Measurements from ENCODE around the gene GABRP.
"Not testable (repeated sequence)": the region's sequence is repeated elsewhere in the genome, so short reads cannot be mapped to it uniquely, and the experiment has no call there.

Gene GABRP, protein sequence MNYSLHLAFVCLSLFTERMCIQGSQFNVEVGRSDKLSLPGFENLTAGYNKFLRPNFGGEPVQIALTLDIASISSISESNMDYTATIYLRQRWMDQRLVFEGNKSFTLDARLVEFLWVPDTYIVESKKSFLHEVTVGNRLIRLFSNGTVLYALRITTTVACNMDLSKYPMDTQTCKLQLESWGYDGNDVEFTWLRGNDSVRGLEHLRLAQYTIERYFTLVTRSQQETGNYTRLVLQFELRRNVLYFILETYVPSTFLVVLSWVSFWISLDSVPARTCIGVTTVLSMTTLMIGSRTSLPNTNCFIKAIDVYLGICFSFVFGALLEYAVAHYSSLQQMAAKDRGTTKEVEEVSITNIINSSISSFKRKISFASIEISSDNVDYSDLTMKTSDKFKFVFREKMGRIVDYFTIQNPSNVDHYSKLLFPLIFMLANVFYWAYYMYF

DNA sequence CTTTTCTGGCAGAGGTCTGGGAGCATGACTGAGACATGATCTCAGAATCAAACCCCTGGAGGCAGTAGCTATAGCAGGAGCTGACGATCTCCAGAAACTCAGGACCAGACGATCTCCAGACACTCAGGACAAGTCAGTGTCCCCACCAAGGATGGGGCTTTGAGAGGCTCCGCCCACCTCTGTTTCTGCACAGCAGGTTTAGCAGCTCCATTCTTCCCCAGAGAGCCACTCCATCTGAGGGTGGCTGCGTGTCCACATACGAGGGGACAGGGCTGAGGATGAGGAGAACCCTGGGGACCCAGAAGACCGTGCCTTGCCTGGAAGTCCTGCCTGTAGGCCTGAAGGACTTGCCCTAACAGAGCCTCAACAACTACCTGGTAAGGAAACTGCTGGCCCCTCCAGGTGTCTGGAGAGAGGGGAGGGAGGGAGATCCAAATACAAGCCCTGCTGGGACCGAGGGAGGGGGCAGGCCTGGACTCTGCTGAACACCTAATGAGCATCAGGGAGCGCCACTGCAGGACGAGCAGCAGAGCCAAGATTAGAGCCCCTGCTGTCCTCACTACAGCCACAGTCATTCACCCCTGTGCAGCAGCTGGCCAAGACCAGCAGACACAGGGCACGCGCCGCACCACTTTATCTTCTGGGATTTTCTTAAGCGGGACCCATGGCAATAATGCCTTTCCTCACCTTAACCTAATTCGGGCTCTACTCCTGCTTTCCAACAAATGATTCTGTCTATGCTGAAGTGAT, at the start of gene GABRP:
GABRP (plus strand) TSS at position 228 of the 750 bp plus-strand sequence. CDS start 4,891 bp downstream, outside the sequence.
- no peak for FAIRE-seq

DNA sequence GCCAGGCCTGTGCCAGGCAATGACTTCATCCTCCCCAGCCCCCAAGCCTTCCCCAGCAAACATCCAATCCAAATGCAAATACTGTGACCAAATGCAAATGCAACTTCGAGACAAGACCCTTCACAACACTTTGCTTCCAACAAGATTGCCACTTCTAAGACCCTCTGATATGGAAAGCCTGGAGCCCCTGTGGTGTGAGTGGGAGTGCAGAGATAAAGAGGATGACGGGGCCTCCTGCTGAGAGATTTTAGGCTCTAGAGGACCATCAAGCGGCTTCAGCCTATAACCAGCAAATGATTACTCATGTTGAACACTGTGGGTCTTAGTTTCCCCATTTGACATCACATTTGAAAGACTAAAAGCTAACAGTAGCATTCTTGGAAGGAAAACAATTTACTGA, 46.6 kb upstream of the GABRP start:
- no peak for FAIRE-seq

DNA sequence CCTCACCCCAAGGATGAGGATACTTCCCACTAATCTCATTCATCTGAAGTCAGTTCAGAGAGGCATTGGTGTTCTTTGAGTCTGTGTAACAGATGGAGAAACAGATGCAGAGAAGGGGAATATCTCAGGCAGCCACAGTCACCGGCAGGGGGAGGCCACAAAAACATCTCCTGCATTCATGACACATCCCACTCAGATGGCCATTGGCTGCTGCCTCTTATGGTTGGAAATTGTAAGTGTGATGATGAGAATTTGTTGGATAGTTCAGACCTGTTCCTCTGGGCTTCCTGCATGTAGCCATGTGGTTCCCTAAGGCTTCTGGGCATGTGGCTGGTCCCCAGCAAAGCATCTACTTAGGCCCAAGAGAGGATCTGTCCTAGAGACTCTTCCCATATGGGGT, 45.9 kb upstream of the GABRP start:
- no peak for FAIRE-seq

- no peak for FAIRE-seq
Observed at GRCh38 chr5:170738840-170739239, 44.7 kb upstream of the GABRP start.

DNA sequence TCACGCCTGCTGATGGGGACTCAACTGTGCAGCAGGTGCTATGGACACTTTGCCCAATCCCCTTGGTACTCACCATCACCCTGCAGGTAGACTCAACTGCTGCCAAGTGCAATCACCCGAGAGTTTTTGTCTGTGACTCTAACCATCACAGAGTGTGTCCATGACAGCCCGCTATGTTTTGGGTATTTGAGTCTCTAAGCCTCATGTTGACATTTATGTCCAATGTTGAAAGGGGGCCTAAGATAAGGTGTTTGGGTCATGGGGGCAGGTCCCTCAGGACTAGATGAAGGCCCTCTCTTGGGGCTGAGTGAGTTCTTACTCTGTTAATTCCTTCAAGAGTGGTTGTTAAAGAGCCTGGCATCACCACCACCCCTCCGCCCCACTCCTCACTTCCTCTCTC, 44.1 kb upstream of the GABRP start:
- FAIRE-seq, result no peak

- no peak for FAIRE-seq
Observed at GRCh38 chr5:170740551-170741205, 42.8 kb upstream of the GABRP start.

GRCh38 chr5:170741801-170742200, 41.7 kb upstream of the GABRP start:
- no peak for FAIRE-seq

DNA sequence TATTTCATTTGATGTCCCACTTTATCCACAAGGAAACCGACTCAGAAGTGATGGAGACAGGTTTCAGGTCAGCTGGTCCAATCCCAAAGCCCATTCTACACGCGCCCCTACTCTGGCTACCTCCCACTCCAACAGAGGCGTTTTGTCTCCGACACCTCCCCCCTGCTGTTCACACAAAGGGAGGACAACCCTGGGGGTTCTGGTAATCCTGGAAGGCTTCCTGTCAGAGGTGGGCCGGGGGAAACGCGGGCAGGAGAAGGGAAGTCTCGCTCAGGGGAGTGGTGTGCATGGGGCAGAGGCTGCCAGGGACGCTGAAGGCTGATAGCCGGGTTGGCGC, 39.7 kb upstream of the GABRP start:
- no peak for FAIRE-seq

- no peak for FAIRE-seq
Observed at GRCh38 chr5:170745481-170746071, 37.9 kb upstream of the GABRP start.

GRCh38 chr5:170746075-170746960, 37.2 kb upstream of the GABRP start:
- no peak for FAIRE-seq

DNA sequence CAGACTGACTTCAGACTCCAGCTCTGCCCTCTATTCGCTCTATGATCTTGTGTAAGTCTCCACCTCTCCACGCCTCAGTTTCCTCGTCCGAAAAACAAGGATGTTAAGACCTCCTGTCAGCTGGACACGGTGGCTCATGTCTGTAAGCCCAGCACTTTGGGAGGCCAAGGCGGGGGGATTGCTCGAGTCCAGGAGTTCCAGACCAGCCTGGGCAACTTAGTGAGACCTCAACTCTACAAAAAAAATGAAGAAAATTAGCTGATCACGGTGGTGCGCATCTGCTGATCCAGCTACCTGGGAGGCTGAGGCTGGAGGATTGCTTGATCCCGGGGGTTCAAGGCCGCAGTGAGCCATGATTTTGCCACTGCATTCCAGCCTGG, 36.6 kb upstream of the GABRP start:
- no peak for FAIRE-seq

- no peak for FAIRE-seq
Observed at GRCh38 chr5:170747357-170747756, 36.2 kb upstream of the GABRP start.

DNA sequence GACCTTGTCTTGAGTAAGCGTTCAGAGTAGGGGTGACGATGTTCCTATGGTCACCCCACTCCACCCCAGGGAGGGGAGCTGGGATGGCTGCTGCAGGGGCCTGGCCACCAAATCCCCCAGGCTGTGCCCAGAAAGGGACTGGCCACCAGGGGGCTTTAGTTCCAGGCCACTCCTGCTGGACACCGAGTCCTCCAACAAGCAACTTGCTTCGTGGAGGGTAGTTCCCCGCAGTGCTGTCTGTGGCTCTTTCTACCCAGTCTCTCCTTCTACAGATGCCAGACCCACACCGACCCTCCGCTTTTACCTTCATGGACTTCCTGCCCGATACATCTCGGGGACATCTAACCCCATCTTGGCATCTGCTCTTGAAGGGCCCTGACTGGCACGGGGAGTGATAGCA, 35.7 kb upstream of the GABRP start:
- no peak for FAIRE-seq

- FAIRE-seq, result no peak
Observed at GRCh38 chr5:170748951-170749471, 34.5 kb upstream of the GABRP start.

DNA sequence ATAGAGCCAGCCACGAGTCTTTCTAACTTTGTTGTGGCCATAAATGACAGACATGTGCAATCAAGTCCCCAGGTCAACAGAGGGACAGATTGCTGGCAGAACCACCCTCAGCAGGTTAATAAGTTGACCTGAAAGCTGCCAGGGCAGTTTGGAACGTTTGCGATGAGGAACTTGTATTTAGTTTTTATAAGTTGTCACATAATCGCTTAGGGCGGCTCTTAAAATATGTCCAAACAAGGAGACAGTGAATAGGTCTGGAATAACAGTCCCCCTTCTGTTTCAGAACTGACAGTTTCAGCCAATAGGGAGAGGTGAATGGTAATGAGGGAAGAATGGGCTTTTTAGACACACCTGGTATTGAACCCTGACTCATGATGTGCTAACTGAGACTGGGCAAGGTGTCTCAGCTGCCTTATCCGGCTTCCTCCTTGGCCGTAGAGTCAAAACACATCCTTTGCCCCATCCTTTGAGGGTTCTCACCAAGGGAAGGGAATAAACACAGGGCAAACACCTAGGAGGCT, 33.6 kb upstream of the GABRP start:
- FAIRE-seq, result no peak

- no peak for FAIRE-seq
Observed at GRCh38 chr5:170750791-170751190, 32.7 kb upstream of the GABRP start.

DNA sequence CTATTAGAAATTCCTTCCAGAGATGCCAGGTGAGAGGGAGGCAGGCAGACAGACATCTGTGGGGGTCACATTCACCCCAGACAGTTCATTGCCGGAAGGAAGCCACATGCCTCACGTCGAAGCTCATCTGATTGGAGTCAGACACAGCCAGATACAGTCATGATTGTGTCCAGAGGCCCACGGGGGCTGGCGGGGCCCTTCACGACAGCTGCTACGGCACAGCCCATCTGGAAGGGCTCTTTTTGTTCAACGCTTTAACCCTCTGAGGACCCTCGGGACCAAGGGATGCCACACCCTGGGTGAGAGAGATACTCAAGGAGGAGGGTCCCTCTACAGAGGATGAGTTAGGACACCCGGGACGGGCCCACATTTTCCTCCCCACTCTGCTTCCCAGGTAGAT, 31.9 kb upstream of the GABRP start:
- FAIRE-seq, result no peak

DNA sequence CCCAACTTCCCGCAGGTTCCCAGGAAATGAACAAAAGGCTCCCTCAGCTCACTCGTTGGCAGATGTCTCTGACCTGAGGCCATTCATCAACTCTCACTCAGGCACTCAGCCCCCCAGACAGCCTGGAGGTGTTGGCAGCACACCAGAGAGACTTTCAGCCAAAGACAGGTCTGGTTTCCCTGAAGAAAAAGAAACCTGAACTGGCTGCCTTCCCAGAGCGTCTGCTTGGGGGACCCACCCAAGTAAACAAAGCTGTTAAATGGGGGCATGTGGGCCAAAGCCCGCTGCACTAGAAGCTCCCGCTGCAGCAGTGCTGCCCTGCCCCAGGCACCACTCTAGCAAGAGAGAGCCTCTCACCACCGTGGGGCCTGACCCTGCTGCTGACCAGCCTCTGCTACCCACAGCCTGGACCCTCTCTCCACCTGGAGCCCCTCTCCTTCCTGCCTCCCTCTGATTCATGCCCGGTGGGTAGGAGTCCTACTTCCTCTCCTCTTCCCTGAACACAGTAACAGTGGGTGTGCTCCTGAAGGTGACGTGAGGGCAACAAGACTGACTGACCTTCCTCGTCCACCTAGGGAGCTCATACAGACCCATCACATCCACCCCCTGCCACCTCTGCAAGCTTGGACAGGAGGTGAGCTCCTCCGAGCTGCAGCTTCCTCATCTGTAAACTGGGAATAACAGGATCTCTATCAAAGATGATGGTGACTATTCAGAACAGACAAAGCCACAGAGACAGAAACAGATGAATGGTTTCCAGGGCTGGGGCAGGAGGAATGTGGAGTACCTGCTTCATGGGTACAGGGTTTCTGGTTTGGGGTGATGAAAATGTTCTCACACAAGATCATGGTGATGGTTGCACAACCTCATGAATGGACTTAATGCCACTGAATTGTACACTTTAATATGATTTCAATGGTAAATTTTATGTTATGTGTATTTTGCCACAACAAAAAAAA, 31.0 kb upstream of the GABRP start:
- no peak for FAIRE-seq

DNA sequence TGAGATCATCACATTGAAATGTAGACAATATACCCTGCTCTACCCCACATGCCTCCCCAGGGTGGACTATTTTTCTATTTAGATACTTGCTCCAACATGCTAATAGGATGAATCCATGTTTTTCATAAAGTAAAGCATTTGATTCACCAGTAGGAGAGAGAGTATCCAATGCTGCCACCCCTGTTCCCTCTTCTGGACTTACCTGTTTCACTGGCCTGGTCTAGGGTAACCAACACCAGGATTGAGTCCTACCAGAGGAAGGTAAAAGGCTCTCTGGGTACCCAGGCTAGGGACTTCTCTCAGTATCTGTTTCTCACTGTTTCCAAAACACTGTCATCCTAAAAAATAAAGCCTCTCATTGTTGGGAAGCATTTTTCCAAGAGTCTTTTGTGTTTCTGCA, 30.2 kb upstream of the GABRP start:
- no peak for FAIRE-seq

DNA sequence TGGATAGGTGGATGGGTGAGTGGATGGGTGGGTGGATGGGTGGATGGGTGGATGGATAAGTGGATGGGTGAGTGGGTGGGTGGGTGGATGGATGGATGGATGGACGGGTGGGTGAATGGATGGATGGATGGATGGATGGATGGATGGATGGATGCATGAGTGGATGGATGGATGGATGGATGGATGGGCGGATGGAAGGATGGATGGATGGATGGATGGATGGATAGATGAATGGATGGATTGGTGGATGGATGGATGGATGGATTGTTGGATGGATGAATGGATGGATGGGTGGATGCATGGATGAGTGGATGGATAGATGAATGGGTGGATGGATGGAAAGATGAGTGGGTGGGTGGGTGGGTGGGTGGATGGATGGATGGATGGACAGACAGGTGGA, 29.0 kb upstream of the GABRP start:
- FAIRE-seq, result not testable (repeated sequence)
